ENCODE results near the gene CLK4. TPM values are rescaled to one million over a fixed set of nuclear protein-coding genes. Genes with fewer than 3 reads are reported as not detected.

Gene CLK4
- total RNA-seq, 1 experiment from 2014 or later: 29.3 TPM

GRCh38 chr5:178619390-178619789 is 7.5 kb downstream of the CLK4 start:
- intact Hi-C loops (cut with micrococcal nuclease; ENCODE audit: unreplicated experiment): no loop called here
- DNase-seq: no peak
- Mint-ChIP-seq H3K27me3 (ENCODE audit: unreplicated experiment) (no peaks in the 10 kb centered on the region), H3K9me3 (ENCODE audit: low read depth, unreplicated experiment) (no peaks in the 10 kb centered on the region), H3K27ac (ENCODE audit: unreplicated experiment) (no peak overlapping the region), H3K4me3 (ENCODE audit: low read depth, unreplicated experiment) (no peak overlapping the region), H3K4me1 (ENCODE audit: low read depth, unreplicated experiment) (peaks cover under 1% of the 10 kb centered on the region), H3K36me3 (ENCODE audit: insufficient read depth, unreplicated experiment) (peaks cover 39% of the 10 kb centered on the region)
- no peak for TF ChIP-seq CTCF (IDR thresholded peaks at IDR 0.05; ENCODE audit: unreplicated experiment)
- CTCF ChIA-PET: no interaction called here
- no TSS peak for BruUV-seq (replicated peaks)

GRCh38 chr5:178612299-178612698 is 14.6 kb downstream of the CLK4 start:
- Mint-ChIP-seq H3K4me3 (ENCODE audit: low read depth, unreplicated experiment) (no peak overlapping the region), H3K27ac (ENCODE audit: unreplicated experiment) (no peak overlapping the region), H3K36me3 (ENCODE audit: insufficient read depth, unreplicated experiment) (peaks cover 52% of the 10 kb centered on the region), H3K9me3 (ENCODE audit: low read depth, unreplicated experiment) (peaks cover 3% of the 10 kb centered on the region), H3K4me1 (ENCODE audit: low read depth, unreplicated experiment) (no peaks in the 10 kb centered on the region), H3K27me3 (ENCODE audit: unreplicated experiment) (no peaks in the 10 kb centered on the region)
- intact Hi-C loops (cut with micrococcal nuclease; ENCODE audit: unreplicated experiment): no loop called here
- no peak for DNase-seq
- no TSS peak for BruUV-seq (replicated peaks)
- TF ChIP-seq CTCF (IDR thresholded peaks at IDR 0.05; ENCODE audit: unreplicated experiment): no peak
- CTCF ChIA-PET: no interaction called here

GRCh38 chr5:178606269-178606668 is 20.6 kb downstream of the CLK4 start:
- CTCF ChIA-PET: interaction anchor here (0.6 kb wide), 1 partner anchor 20 kb away, joined by 3 read pairs; no protein-coding TSS in a partner anchor
- intact Hi-C loops (cut with micrococcal nuclease; ENCODE audit: unreplicated experiment): loop anchor here (2.0 kb wide), 1 partner anchor 19 kb away; no protein-coding TSS in a partner anchor
- Mint-ChIP-seq H3K9me3 (ENCODE audit: low read depth, unreplicated experiment) (peaks cover 3% of the 10 kb centered on the region), H3K4me1 (ENCODE audit: low read depth, unreplicated experiment) (no peaks in the 10 kb centered on the region), H3K36me3 (ENCODE audit: insufficient read depth, unreplicated experiment) (peaks cover 47% of the 10 kb centered on the region), H3K27ac (ENCODE audit: unreplicated experiment) (no peak overlapping the region), H3K4me3 (ENCODE audit: low read depth, unreplicated experiment) (no peak overlapping the region), H3K27me3 (ENCODE audit: unreplicated experiment) (no peaks in the 10 kb centered on the region)
- no peak for TF ChIP-seq CTCF (IDR thresholded peaks at IDR 0.05; ENCODE audit: unreplicated experiment)
- BruUV-seq (replicated peaks): no TSS peak
- DNase-seq: no peak

DNA sequence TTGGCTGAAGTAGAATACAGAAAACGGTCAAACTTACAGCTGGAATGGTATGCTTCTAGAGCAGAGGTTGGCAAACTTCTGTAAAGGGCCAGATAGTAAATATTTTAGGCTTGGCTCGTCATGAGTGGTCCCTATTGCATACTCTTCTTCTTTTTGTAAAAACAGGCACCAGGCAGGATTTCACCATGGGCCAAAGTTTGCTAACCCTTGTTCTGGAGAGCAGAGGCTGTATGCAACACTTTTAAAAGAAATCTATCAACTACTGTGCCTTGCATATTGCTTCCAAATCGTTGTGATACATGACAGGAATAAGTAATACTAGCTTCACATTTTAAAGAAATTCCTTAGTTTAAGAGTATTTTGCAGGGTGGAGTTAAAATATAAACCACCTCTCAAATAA is 21.1 kb downstream of the CLK4 start:
- Mint-ChIP-seq H3K36me3 (ENCODE audit: insufficient read depth, unreplicated experiment) (peaks cover 48% of the 10 kb centered on the region), H3K4me3 (ENCODE audit: low read depth, unreplicated experiment) (no peak overlapping the region), H3K9me3 (ENCODE audit: low read depth, unreplicated experiment) (peaks cover 3% of the 10 kb centered on the region), H3K27me3 (ENCODE audit: unreplicated experiment) (no peaks in the 10 kb centered on the region), H3K27ac (ENCODE audit: unreplicated experiment) (no peak overlapping the region), H3K4me1 (ENCODE audit: low read depth, unreplicated experiment) (no peaks in the 10 kb centered on the region)
- no TSS peak for BruUV-seq (replicated peaks)
- CTCF ChIA-PET: interaction anchor here (0.6 kb wide), 1 partner anchor 19 kb away, joined by 3 read pairs; no protein-coding TSS in a partner anchor
- DNase-seq: no peak
- intact Hi-C loops (cut with micrococcal nuclease; ENCODE audit: unreplicated experiment): loop anchor here (2.0 kb wide), 1 partner anchor 19 kb away; no protein-coding TSS in a partner anchor
- TF ChIP-seq CTCF (IDR thresholded peaks at IDR 0.05; ENCODE audit: unreplicated experiment): no peak
